ENCODE measurements around the gene FAM107B.

DNA sequence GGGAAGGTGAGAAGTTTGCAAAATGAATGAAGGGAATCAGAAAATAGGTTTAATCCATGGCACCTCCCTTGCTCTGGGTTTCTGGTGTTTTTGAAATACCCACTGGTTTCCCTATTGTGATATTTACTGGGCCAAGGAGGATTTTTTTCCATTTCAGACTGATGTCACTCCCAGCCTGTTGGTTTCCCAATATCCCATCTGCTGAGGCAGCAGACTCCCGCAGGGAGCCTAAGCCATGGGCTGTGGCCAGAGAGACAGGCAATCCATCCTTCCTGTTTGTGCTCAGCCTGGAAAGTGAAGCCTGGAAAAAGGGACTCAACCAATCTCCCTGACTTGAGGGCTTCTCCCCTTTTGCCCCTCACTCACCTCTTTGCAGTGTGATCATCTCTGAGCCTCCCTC lies 22.8 kb downstream of the FAM107B start:
- TF ChIP-seq POLR2A (IDR thresholded peaks at IDR 0.05), result no peak
- TF ChIP-seq, protein P1, sequence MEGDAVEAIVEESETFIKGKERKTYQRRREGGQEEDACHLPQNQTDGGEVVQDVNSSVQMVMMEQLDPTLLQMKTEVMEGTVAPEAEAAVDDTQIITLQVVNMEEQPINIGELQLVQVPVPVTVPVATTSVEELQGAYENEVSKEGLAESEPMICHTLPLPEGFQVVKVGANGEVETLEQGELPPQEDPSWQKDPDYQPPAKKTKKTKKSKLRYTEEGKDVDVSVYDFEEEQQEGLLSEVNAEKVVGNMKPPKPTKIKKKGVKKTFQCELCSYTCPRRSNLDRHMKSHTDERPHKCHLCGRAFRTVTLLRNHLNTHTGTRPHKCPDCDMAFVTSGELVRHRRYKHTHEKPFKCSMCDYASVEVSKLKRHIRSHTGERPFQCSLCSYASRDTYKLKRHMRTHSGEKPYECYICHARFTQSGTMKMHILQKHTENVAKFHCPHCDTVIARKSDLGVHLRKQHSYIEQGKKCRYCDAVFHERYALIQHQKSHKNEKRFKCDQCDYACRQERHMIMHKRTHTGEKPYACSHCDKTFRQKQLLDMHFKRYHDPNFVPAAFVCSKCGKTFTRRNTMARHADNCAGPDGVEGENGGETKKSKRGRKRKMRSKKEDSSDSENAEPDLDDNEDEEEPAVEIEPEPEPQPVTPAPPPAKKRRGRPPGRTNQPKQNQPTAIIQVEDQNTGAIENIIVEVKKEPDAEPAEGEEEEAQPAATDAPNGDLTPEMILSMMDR (IDR thresholded peaks at IDR 0.05), result no peak

Measured in adrenal gland (tissue), 5 donors.